LHCN-M2 (cell line): Measurements from ENCODE around the gene TICRR. TPM values are rescaled to one million over a fixed set of nuclear protein-coding genes. Genes with fewer than 3 reads are reported as not detected.

Experiments used
- DNase-seq: peaks from one replicate; pipeline ENCODE4 v3.0.0-alpha.2; 2012; ENCODE audit warnings: low read depth
- total RNA-seq: library from RNA; depleted of rRNA; stranded (reverse); fragments of >200 nt; gene quantifications from 2 replicates; pipeline ENCODE4 v1.2.3, GENCODE V29; 2014

Gene TICRR
- total RNA-seq, 1 experiment from 2014 or later = 9.9 TPM

DNA sequence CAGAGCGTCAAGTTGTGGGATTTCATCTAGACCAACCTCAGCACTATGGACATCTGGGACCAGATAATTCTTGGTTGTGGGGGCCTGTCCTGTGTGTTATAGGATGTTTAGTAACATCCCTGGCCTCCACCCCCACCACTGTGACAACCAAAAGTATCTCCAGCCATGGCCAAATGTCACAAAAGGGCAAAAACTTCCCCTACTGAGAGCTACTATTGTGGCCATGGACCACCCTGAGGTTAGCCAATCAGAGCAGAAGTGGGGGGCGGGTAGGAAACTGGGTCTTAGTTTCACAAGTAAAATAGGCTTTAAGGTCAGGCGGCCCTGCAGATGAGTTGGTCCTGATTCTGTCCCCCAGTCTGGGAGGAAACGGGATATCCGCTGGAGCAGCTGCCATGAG, 54.6 kb downstream of the TICRR start:
- no peak for DNase-seq

DNA sequence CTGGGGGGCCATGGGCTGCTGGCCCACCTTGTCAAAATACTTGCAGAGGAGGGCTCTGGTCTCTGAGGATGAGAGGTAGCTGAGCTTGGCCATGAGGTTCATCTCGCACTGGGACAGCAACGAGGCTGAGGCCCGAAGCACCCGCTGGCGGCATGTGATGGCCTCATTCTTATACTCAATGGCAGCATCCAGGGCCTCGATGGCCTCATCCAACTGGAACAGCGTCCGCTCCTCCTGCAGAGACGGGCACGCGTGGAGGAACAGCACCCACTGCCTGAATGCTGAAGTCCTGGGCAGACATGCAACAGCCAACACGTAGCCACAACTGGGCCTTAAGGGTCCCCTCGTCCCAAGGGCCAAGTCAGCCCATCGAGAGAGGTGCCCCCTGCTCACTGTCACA, 55.0 kb downstream of the TICRR start:
- DNase-seq = no peak

DNA sequence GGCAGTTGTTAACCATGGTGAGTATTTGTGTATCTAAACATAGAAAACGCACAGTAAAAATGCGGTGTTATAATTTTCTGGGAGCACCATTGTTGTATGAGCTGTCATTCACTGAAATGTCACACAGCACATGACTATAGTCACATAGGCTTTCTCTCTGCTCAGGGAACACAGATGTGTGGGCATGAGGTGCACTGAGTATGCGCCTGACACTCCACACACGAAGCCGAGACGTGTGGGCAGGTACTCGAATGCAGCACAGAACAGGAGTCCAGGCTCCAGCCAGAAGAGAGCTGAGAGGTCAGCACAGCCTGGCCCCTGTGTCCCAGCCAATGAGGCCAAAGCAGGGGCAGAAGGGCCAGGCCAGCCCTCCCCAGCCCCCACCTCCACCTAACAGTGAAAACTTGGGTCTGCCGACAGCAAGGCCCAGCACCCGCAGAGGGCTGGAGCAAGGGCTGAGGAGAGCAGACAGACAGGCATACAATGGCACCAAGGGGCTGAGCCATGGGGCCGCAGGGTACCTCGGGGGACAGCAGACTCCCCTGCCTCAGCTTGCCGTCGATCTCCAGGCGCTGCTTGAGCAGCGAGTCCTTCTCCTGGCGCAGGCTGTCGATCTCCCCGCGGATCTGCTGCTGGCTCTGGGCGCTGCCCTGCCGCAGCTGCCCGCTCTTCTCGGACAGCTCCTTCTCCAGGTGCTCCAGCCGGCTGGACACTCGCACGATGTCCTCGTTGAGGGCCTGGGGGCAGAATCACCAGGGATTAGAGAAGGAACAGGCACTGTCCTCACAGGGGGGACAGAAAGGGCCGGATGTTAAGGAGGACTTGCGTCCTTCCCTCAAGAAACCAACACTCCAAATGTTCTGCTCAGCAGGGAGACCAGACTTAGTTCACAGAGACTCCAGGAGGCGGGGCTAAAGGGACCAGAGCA, 56.0 kb downstream of the TICRR start:
- no peak for DNase-seq

DNA sequence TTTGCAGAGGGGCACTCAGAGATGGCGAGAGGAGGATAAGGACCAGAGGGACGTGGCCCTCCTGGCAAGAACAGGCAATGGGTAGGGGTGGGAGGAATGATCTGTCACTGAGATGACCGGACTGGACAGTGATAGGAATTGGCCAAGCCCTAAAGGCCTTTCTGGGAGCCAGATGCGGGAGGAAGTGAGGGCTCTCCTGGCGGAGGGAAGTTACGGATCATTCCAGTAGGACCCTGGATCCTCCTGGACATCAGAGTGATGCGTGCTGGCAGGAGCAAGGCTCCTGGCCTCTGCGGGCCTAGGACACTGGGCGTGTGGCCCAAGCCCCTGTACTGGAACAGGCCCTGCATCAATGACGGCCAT, 56.6 kb downstream of the TICRR start:
- no peak for DNase-seq

DNA sequence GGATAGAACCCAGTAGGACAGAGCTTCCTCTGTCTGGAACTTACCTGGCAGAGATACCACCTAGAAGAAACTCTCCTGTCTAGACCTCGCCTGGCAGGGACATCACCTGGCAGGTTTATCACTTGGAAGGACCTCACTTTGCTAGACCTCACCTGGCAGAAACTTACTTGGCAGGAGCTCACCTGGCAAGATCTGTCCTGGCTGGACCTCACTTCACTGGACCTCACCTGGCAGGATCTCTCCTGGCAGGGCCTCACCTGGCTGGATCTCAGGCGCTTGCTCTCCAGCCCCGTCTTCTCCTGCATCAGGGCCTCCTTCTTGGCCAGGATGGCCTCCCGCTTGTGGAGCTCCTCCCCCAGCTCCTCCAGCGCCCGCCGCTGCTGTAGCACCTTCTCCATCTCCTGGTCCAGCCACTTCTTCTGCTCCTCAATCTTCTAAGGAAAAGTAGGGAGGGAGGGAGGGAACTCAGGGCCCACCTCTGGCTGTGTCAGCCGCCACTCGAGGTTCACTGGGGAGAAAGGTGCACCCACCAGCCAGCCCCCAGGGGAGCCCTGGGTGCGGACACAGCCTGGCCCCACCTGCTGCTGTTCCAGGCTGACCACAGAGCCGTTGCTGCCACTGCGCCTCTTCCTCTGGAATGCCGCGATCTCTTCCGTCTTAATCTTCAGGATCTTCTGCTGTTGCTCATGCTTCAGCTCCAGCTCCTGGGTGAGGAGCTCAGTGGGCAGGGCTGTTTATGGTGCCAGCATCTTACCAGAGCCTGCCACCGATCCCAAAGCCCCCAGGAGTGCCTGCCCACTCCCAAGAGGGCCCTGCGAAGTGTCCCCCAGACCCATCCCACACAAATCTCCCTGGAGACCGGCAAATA, 57.5 kb downstream of the TICRR start:
- DNase-seq = no peak

DNA sequence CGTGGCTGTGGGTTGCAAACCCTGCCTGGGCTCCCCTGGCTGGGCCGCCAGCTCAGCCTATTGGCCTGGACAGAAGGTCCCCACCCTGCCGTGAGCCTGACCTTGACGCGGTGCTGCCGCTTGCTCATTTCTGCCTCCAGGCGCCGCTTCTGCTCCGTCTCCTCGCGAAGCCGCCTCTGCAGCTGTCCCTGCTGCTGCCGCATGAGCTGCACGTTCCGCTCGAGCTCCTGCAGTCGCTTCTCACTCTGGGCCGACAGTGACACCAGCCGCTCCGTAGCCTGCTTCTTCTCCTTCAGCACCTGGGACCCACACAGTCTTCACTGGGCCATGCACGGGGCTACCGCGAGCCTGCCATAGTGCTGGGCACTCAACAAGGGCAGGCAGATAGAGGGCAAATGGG, 58.3 kb downstream of the TICRR start:
- DNase-seq = no peak

DNA sequence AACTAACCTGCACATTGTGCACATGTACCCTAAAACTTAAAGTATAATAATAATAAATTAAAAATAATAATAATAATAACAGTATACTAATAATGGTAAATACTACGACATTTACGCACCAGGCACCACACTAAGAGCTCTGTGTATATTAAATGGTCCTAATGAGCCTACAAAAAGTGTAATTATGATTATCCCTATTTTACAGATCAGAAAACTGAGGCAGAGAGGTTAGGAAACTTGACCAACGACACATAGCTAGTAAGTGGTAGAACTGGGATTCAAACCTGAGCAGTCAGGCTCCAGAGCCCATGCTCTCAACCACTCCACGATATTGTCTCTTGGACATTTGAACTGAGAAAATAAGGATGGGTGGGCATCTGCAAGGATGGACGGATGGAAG, 65.0 kb downstream of the TICRR start:
- DNase-seq = no peak

DNA sequence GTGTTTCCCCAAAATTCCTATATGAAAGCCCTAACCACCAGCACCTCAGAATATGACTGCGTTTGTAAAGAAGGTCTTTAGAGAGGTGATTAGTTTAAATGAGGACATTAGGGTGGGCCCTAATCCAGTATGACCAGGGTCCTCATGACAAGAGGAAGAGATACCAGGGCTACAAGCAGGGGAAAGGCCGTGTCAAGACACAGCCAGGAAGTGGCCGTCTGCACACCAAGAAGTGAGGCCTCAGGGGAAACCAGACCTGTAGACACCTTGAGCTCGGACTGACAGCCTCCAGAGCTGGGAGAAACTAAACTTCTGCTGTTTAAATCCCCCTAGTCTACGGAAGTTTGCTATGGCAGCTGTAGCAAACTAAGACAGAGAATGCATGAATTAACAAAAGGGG, 65.8 kb downstream of the TICRR start:
- DNase-seq = no peak

DNA sequence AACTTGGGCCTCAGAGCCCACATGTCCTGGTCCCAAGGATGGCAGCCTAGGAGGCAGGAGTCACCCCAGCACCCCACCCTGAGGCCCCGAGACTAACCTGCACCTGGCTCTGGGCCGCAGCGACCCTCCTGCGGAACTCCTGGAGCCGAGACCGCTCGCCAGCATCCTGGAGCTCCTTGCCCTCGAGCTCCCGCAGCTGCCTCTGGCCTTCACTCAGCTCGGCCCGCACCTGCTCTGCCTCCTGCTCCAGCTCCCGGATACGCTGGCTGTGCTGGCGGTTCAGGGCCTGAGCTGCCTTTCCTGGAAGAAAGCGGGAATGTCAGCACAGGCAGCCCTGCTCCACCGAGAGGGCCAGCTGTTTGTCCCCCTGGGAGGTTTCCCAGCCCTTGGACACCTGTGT, 66.8 kb downstream of the TICRR start:
- DNase-seq = no peak

DNA sequence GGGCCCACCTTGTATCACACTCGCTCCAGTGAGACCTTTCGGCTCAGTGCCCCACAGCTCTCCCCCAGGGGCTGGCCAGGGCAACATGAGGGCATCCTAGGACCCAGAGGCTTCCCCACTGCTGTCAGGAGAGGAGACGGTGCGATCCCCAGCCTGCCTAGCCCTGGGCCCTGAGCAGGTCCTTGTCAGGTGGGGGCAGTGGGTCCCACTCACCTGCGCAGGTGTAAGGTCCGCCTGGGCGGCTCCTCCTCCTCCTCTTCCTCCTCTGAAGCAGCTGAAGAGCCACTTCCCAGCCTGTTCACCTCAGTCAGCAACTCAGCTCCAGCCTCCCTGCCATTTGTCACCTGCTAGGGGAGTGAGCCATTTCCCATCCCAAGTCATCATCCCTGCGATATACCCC, 70.4 kb downstream of the TICRR start:
- DNase-seq = no peak

DNA sequence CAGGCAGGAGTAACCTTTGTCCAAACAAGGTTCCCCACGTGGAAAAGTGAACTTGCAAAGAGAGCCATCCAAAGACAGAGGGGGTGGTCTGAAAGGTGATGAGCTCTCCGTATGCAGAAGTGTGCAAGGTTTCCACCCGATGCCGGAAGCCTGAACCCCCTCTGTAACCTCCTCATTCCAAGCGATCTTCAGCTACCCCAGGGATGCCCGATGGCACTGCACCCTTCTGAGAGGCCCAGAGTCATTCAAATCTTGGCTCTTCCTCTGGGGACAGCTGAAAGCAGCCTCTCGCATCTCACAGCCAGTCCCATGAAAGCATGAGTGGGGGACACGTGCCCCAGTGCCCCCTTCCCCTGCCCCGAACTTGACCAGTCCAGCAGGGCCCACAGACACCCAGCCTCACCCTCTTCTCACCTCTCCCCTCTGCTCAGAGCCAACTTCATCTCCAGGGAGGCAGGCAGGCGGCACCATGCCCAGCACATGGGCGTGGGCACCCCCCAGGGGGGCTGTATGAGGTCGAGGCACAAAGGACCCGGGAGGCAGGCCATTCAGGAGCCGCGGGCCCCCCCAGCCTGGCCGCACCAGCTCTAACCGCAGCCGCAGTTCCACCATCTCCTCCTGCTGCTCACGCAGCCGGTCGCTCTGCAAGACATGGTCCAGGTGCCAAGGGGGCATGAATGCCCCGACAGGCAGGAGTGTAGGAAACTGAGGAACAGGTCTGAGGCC, 71.3 kb downstream of the TICRR start:
- no peak for DNase-seq

DNA sequence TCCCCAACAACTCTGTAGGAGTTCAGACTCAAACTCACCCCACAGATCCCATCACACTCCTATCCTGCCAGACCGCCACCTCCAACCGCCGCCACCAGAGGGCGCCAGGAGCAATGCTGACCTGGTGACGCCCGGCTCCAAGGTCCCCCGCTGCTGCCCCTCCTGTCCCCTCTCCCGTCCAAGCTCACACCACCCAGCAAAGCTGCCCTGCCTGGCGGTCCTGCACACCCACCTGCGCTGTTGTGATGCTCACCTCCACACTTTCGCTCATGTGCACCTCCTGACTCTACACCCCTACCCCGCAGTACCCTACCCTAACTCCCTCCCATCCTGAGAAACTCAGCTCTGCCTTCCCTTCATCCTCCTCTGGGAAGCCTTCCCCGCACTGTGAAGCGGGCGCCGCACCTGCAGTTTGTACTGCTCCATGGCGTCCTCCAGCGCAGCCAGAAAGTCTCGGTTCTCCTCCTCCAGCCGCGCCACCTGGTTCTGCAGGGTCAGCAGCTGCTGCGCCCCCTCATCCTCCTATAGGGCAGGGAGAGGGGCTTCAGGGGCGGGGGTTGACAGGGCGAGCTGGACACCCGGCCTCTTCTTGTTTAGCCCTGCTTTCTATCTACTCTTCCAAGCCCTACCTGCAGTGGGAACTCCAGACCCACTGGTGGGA, 72.1 kb downstream of the TICRR start:
- DNase-seq = peak; percentile 34

DNA sequence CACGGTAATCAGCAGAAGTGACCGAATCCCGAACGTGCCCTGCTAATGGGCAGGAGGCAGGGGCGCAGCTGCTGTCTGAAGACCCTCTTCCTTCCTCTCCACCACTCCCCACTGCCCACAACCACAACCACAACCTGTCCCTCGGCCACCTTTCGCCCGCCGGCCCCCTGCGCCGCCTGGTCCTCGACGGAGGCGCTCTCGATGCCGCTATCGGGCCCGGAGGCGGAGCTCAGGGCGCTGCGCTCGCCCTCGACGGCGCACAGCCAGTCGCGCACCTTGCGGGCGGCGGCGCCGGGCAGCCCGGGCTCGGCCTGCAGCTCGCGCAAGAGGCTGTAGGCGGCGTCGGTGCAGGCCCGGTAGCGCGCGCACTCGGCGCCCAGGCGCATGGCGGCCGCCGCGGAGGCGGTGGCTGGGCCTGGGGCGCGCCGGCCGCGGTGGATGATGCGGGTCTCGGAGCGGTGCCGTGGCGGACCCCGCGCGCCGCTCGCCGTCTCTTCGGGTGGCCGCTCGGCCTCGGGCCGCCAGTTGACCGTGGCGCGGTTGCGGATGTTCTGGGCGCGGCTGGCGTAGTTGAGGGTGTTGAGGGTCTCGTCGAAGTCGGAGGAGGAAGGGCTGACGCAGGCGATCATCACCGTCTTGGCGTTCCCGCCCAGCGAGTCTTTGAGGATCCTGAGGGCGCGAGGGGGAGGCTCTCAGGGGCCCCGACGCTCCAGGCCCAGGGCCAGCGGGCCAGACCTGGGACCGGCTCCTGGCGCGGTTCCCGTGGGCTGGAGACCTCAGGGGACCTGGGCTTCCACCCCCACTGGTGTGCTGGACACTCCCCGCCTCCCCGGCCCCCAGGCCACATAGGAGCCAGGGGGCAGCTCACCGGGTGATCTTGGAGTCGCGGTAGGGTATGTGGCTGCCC, 73.1 kb downstream of the TICRR start:
- DNase-seq = no peak

DNA sequence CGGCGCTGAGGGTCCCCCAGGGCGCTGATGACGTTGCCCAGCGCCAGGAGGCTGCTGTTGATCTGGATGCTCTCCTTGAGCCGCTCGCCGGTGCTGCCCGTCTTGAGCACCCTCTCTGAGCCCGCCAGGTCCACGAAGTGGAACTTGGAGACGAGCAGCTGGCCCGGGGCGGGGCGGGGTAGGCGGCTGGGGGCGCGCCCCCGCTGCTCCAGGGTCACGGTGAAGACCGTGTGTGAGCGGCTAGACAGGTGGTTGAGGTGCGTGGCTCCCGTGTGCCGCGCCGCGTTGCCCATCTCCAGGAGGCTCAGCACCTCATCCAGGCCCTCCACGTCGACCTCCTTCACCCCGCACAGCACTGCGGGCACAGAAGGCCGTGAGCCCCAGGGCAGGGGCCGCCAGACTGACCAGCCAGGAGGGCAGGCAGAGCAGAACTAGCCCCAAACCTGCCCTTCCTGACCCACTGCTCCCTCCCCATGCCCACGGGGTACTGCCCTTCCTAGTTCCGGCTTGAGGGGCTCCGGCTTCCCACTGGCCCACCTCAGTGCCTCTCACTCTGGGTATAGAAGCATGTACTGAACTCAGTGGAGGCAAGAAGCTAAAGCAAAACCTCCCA, 73.8 kb downstream of the TICRR start:
- DNase-seq = no peak

DNA sequence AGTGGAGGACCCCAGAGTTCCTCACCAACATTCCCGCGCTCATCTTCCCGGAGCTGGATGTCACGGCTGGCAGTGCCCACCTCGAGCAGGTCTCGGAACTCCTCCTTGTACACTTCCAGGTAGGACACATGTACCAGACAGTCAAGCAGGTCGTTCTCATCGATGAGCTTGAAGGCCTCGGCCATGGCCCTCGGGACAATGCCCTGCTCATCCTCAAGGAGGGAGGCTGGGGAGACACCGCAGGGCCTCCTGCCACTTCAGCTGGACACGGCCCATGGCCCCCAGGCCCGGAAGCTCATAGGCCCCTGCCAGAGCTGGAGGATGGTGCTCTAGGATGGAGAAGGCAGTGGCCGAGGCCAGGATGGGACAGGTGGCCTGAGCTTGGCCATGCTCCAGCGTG, 74.4 kb downstream of the TICRR start:
- DNase-seq = no peak

DNA sequence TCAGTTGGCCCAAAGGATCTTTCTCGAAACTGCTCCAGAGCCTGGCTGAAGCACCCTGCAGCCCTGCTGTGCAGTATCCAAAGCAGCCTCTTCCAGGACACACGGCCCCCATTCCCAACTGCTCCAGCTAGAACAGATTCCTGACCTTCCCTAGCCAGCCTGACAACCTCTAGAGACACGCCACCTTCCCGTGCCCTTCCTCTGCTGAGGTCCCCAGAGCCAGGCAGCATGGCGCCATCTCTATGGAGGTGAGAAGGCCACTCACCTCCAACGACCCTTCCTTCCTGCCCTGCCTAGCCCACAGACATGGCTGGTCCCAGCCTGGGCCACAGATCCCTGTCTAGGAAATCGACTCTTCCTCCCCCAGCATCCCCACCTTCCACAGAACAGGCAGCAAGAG, 76.9 kb downstream of the TICRR start:
- DNase-seq = no peak

DNA sequence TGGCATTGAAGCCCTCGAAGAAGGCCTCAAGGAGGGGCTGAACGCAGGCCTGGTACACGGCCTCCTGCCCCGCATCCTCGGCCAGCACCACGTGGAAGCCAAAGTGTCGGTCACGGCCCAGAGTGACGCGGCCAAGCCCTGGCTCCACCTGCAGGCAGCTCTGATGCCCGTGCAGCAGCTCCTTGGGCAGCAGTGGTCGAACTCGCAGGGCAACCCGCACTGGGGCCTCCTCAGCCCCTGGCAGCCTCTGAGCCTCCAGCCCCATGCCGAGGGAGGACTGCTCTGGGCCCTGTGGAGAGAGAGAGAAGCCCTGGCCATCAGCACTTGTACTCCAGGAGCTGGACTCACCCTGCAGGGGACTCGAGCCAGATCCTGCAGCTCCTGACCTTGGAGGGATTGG, 77.4 kb downstream of the TICRR start:
- no peak for DNase-seq

DNA sequence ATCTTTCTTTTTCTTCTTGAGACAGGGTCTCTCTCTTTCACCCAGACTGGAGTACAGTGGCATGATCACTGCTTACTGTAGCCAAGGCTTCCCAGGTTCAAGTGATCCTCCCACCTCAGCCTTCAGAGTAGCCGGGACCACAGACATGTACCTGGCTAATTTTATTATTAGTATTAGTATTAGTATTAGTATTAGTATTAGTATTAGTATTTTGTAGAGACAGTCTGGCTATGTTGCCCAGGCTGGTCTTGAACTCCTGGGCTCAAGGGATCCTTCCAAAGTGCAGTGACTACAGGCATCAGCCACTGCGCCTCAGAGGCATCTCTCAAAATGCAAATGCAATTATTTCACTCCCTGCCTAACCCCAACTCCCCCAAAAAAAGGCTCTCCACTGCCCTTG, 78.3 kb downstream of the TICRR start:
- no peak for DNase-seq

DNA sequence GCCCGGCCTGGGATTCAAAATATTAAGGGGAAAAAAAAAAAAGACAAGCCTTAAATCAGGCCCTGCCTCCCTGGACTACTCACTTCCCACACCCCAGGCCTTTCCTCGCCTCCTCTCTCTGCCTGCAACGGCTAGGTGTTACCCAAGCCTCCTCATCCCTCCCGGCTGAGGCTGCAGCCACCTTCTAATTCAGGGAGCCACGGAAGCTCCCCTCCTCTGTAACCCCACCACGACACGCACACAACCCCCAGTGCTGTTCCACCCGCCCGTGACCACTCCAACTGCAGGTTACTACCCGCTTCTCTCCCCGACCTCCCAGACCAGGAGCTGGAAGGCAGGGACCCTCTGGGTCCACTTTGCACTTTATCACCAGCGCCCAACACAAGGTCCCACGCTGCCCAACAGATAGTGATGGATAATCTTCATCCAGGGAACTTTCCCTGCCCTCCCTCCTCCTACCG, 79.1 kb downstream of the TICRR start:
- DNase-seq = peak; percentile 13
